Measurements from ENCODE around the gene PRG2.

GRCh38 chr11:57378186-57378585, 12.3 kb downstream of the PRG2 start:
- TF ChIP-seq POLR2A (IDR thresholded peaks at IDR 0.05) (no peak), CTCF (IDR thresholded peaks at IDR 0.05 in 4 of 5, conservative IDR thresholded peaks at IDR 0.05 in 1 of 5) (no peak)
